ENCODE data around the gene ITPRIP. TPM values are rescaled to one million over a fixed set of nuclear protein-coding genes. Genes with fewer than 3 reads are reported as not detected.
A peak's percentile ranks its signal among the peaks of the same experiment; 100 is the strongest.

Gene ITPRIP
- total RNA-seq, 2 donors from 2014 or later = 42.1 to 63.0 TPM

DNA sequence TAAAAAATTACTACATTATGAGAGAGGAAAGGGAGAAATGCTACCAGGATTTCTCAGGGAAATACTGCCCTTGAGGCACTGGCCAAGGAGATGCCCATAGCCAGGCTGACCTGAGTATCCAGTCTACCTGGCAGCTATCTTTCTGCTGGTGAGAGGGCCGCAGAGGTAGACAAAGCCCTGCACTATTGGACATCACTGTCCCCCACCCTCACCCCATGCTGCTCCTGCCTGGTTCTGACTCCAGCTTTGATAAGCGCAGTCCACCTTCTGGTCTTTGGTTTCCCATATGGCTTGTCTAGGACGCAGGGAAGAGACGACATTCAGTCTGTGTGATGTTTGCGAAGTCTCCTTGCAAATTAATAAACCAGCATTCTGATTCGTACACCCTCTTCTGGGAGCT, 3.7 kb downstream of the ITPRIP start:
- Mint-ChIP-seq H3K27me3 (no peaks in the 10 kb centered on the region), H3K27ac (peak overlapping the region; percentile 98 to 99), H3K9me3 (no peaks in the 10 kb centered on the region), H3K4me1 (ENCODE audit: low read depth in 2 of 2) (peaks cover 61 to 70% of the 10 kb centered on the region in 2 donors), H3K4me3 (peak overlapping the region; percentile 91), H3K36me3 (peaks cover 6% of the 10 kb centered on the region)
- ATAC-seq (no peak), DNase-seq (ENCODE audit: low spot score) (no peak)

DNA sequence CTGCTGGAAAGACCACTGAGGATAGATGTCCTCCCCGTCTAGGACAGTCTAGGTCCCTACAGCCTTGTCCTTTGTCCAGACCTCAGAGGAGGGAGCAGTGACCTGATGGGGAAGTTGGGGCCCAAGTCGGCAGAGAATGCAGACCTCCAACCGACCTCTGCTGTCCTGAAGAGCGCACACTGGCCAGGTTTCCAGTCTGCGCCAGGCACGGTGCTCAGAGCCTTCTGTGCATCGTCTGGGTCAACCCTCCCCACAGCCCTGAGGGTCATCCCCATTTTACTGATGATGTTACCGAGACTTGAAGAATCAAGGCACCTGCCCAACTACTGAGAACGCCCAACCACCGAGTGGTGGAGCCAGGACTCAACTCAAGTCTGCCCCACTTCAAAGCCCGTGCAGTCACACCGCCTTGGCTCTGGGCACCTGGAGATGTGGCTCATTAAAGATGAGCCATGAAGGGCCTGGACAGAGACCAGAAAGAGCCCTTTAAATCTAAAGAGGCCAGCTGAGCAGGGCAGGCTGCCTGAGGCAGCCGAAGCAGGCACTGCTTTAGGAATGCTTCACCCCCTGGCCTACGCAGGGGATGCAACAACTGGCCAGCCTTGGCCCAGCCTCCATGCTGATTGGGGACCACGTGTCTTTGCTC, 4.4 kb downstream of the ITPRIP start:
- Mint-ChIP-seq H3K27me3 (no peaks in the 10 kb centered on the region), H3K4me1 (ENCODE audit: low read depth in 2 of 2) (peaks cover 62 to 71% of the 10 kb centered on the region in 2 donors), H3K4me3 (peak overlapping the region; percentile 77), H3K36me3 (peaks cover 6% of the 10 kb centered on the region), H3K27ac (peak overlapping the region; percentile 86 to 99), H3K9me3 (no peaks in the 10 kb centered on the region)
- ATAC-seq (no peak), DNase-seq (ENCODE audit: low spot score) (no peak)

DNA sequence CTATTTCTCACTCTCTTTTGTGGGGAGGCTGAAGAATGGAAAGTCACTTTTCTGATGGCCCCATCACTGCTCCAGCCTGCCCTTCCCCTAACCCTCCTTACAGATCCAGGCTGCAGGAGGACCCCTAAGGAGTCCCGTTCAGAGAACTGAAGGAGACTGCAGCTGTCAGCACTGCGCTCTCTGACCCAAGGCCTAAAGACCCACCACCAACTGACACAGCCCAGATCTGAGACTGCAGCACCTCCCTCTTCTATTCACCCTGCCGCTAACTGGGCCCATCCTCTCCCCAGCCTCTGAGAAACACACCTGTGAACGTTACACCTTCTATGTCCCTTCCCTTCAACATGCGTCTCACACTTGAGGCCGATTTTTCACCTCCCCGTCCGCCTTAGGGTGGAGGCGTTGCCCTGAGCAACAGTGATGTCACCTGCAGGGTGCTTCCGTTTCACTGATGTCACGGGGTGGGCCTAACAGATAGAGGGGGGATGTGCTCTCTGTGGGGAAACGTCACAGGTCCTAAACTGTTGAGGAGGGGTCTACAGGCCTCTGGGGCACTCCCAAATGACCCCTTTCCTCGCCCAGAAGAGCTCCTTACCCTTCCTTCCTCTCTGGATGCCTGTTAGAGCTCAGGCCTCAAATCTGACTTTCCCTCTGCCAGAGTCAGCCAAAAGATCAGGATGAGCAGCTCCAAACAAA, 5.1 kb downstream of the ITPRIP start:
- peak overlapping the region; percentile 77 for H3K4me3 Mint-ChIP-seq
- H3K4me1 Mint-ChIP-seq (ENCODE audit: low read depth in 2 of 2) = peaks cover 69 to 75% of the 10 kb centered on the region in 2 donors
- H3K36me3 Mint-ChIP-seq = peaks cover 6% of the 10 kb centered on the region
- no peaks in the 10 kb centered on the region for H3K27me3 Mint-ChIP-seq
- peak; percentile 66 for DNase-seq (ENCODE audit: low spot score)
- H3K27ac Mint-ChIP-seq = peak overlapping the region; percentile 86 to 99
- ATAC-seq = peak in 1 of 2 donors; percentile 11
- H3K9me3 Mint-ChIP-seq = no peaks in the 10 kb centered on the region

DNA sequence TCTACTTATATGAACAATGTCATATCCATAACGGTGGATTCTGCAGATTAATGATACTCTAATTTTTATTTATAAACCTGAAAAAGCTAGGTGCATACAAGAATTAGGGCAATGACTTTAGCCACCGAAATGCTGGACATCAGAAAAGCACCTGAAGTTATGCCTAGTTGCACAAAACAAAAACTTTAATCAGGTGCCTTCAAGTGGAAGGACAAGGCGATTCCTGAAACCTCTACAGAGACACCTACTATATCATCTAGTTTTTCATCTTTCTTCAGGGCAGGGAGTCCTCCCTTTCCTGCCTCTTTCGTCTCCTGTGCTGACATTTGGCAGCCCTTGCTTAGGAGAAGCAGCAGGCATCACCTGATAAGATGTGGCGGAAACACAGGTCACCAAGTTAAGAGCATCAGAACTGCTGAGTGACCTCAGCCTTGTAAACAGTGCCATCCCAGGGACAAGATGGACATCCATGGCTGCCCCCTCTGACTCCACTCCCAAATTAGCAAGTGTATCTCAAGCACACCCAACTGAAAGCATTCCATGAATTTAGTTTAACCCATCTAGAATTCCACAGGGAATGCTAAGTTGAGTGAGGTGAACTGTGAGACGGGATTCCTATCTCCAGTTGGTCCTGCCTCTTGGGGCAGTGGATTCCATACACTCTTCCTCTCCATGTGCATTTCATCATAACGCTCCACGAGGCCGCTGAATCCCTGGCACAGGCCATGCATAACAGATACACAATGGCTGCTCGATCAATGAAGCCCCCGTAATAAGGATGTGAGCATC, 5.8 kb downstream of the ITPRIP start:
- Mint-ChIP-seq H3K27ac (peak overlapping the region; percentile 86 to 99), H3K4me1 (ENCODE audit: low read depth in 2 of 2) (peaks cover 76 to 82% of the 10 kb centered on the region in 2 donors), H3K36me3 (peaks cover 6% of the 10 kb centered on the region), H3K9me3 (no peaks in the 10 kb centered on the region), H3K4me3 (peak overlapping the region; percentile 77), H3K27me3 (no peaks in the 10 kb centered on the region)
- DNase-seq (ENCODE audit: low spot score) (no peak), ATAC-seq (no peak)

DNA sequence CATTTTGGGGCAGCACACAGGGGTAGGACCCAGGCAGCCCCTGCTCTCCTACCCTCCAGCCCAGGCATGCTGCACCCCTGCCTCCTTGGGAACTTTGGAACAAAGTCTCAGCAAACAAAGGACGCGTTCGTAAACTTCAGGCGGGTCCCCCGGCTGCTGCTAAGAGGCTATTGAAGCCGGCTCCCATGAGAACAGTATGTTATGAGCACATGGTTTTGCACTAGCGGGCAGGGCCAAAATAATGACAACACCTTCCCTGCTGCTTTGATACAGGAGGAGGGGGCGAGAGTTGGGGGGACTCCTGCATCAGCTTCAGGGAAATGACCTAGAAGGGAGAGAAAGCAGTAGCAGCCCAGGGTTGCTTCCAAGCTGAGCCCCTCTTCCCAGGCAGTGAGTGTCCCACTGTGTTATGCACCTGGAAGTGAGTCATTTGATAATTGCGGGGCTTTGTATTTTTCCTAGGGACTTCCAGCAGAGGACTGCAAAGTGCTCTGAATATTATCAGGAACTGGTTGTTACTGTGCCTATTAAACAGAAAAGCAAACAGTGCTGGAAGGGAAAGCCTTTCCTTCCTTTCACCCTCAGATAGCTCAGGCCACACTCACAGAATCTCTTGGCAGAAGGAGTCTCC, 6.9 kb downstream of the ITPRIP start:
- Mint-ChIP-seq H3K27ac (peak overlapping the region; percentile 93 to 99), H3K4me1 (ENCODE audit: low read depth in 2 of 2) (peaks cover 80 to 88% of the 10 kb centered on the region in 2 donors), H3K4me3 (no peak overlapping the region), H3K27me3 (no peaks in the 10 kb centered on the region), H3K9me3 (no peaks in the 10 kb centered on the region), H3K36me3 (no peaks in the 10 kb centered on the region)
- DNase-seq (ENCODE audit: low spot score) (no peak), ATAC-seq (no peak)

DNA sequence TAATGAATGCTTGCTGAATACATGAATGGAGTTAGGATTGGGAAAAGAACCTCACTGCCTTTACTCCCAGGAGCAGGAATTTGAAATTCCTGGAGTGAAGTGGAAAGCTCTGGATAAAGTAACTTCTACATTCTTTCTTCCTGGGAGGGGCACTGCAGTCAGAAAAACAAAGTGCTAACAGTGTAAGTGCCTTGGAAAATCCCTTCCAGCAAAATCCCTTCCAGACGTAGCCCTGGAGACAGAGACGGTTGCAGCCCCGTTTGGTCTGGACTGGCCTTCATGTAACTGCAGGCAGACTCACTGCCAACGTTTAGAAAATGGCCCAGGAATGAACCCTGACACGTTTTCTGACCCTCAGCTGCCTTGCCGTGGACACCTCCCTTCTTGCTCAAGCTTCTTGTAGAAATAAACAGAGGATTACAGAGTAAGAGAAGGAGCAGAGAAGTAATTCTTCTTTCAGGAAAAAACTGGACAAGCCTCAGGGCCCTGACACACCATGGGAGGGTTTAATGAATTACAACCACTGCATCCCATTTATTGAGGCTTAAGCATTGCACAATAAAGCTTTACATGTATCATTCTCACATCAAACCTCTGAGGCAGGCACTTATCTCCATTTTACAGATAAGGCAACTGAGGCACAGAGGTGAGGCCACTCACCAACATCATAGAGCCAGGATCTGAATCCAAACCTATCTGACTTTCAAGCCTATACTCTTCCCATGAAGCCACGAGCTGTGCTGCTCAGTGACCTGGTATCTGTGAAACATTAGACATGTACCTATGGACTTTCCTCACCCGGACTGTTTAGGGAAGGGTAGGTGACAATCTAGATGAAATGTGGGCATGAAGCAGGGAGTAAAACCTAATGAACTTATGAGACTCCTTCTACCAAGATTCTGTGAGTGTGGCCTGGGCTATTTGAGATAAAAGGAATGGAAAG, 7.8 kb downstream of the ITPRIP start:
- H3K36me3 Mint-ChIP-seq = no peaks in the 10 kb centered on the region
- no peaks in the 10 kb centered on the region for H3K27me3 Mint-ChIP-seq
- peaks cover 80 to 87% of the 10 kb centered on the region in 2 donors for H3K4me1 Mint-ChIP-seq (ENCODE audit: low read depth in 2 of 2)
- ATAC-seq = no peak
- H3K27ac Mint-ChIP-seq = peak overlapping the region; percentile 93 to 99
- no peak for DNase-seq (ENCODE audit: low spot score)
- peak overlapping the region; percentile 83 for H3K4me3 Mint-ChIP-seq
- no peaks in the 10 kb centered on the region for H3K9me3 Mint-ChIP-seq

DNA sequence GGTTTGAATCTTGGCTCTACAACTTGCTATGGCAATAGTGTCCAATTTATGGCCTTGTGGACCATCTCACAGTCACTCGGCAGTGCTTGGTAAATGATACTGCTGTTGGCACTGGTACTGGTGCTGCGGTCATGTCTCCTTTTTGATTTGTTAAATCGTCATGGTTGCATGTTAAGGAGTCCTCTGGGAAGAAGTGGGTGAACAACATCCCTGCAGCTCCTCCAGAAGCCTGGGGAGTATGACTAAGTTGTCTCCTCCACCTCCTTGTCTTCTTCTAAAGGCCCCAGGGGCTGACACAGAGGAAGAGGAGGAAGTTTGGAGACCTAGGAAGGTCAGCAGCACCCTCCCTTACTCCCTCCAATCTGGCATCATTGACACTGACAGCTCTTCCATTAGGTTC, 8.5 kb downstream of the ITPRIP start:
- peaks cover 82 to 87% of the 10 kb centered on the region in 2 donors for H3K4me1 Mint-ChIP-seq (ENCODE audit: low read depth in 2 of 2)
- H3K4me3 Mint-ChIP-seq = peak overlapping the region; percentile 83
- ATAC-seq (no peak), DNase-seq (ENCODE audit: low spot score) (no peak)
- H3K27ac Mint-ChIP-seq = peak overlapping the region; percentile 93 to 99
- H3K9me3 Mint-ChIP-seq = no peaks in the 10 kb centered on the region
- H3K27me3 Mint-ChIP-seq = no peaks in the 10 kb centered on the region
- no peaks in the 10 kb centered on the region for H3K36me3 Mint-ChIP-seq

DNA sequence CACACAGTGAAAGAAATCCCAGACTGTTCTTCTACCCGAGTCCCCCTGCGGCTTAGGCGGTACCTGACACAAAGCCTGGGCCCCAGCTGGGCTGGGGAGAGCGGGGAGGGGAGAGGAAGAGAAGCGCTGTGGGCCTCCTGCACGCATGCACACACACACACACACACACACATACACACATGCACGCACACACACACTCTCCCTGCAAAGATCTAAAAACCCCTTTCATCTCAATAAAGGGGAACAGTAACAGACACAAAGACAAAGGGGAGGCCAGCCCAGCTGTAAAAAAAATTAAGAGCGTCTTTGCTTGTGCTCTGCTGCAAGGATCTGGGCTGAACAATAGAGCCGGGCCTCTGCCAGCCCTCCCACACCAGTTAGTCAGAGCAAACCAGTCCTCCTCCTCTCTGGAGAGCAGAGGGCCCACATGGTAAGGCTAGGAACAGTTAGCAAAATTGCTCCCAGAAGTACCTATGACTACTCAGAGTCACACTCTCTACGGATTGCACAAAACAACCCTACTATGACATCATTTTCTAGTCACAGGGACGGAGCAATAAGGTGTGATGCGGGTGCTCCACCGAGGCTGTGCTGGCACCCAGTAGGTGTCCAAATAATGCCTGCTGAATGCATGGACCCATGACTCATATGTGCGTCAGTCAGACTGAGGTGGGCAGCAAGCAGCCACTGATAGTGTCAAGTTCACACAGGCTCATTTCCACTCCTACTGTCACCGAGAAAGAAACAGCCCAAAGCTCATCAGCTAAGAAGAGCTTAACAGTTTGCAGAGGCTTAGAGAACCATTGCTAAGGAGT, 9.2 kb downstream of the ITPRIP start:
- ATAC-seq (peak; percentile 94 to 95), DNase-seq (ENCODE audit: low spot score) (peak; percentile 93)
- Mint-ChIP-seq H3K4me1 (ENCODE audit: low read depth in 2 of 2) (peaks cover 89% of the 10 kb centered on the region in 2 donors), H3K4me3 (peak overlapping the region; percentile 83), H3K36me3 (no peaks in the 10 kb centered on the region), H3K9me3 (no peaks in the 10 kb centered on the region), H3K27ac (peak overlapping the region; percentile 93 to 99), H3K27me3 (no peaks in the 10 kb centered on the region)

DNA sequence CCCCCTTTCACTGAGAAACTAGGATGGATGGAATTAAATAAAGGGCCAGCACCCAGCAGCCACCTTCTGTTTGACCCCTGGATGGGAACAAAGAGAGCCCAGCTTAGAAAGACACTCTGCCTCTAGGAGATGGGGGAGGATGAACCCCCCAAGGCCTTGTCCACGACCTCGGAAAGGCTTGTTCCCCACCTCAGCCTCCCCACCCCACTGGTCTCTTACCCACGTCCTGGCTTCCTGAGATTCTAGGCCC, 9.7 kb downstream of the ITPRIP start:
- DNase-seq (ENCODE audit: low spot score) (no peak), ATAC-seq (no peak)
- H3K4me1 Mint-ChIP-seq (ENCODE audit: low read depth in 2 of 2) = peaks cover 89 to 91% of the 10 kb centered on the region in 2 donors
- no peaks in the 10 kb centered on the region for H3K9me3 Mint-ChIP-seq
- no peaks in the 10 kb centered on the region for H3K27me3 Mint-ChIP-seq
- no peaks in the 10 kb centered on the region for H3K36me3 Mint-ChIP-seq
- peak overlapping the region; percentile 83 for H3K4me3 Mint-ChIP-seq
- peak overlapping the region; percentile 93 to 99 for H3K27ac Mint-ChIP-seq

DNA sequence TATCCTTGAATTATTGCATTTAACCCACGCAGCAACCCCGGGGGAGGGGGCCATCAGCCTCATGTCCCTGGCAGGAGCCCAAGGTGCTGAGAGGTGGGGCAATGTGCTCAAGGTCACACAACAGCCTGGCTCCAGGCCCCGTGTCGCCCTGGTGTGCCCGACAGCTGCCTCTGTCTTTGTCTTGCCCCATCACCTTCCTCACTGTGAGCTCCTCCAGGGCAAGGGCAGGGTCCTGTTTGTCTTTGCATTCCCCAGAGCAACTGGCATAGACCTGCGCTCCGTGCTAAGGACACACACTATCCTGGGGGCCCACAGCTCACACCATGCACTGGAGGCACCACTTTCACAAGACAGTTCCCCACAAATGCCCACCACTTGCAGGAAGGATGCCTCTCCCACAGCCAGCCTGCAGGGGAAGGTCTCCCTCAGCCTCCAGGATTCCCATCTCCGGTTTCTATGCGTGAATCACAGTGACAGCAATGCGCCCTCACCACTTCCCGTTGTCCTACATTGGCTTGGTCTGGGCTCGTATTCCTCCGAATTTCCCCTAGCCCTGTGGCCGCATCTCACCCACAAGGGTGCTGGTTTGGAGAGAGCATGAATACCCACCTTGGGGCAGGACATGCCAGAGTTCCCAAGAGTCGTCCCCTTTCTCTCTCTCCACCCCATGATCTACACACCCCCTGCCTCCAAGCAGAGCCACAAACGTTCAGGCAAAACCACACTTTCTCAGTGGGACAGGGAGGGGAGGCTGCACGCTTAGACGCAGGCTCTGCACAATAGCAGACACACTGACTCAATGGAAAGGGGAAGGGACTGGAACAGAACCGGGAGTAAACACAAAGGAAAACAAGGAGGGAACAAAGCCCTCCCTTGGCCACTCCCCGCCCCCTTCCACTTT, 10.3 kb downstream of the ITPRIP start:
- peaks cover 85 to 90% of the 10 kb centered on the region in 2 donors for H3K4me1 Mint-ChIP-seq (ENCODE audit: low read depth in 2 of 2)
- H3K4me3 Mint-ChIP-seq = peak overlapping the region; percentile 83
- peak overlapping the region; percentile 93 to 99 for H3K27ac Mint-ChIP-seq
- H3K9me3 Mint-ChIP-seq = no peaks in the 10 kb centered on the region
- no peaks in the 10 kb centered on the region for H3K36me3 Mint-ChIP-seq
- DNase-seq (ENCODE audit: low spot score) (no peak), ATAC-seq (no peak)
- H3K27me3 Mint-ChIP-seq = no peaks in the 10 kb centered on the region

DNA sequence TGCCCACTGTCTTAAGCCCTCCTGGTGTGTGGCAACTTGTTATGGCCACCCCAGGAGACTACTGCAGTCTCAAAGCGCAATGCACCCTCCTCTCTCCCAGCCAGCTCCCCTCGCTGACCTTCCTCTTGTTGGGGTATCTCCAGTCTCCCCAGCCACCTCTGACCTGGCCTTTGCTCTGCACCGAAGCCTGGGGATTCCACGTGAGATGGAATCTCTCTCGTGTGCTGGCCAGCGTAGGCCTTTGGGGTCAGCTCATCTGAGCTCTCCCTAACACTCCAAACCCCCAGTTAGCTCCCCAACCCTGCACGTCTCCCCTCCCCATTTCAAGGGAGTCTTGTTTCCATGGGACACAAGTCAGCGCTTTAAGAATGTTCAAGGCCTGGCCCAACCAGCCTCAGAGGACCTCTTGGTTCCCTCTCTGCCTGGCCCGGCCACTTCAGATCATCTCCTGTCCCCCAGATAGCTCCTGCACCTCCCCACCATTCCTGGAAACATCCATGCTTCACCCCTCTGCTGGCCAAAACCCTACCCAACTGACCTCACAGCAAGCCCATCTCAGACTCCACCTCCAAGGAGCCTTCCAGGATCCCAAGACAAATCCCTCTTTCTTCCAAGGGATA, 11.2 kb downstream of the ITPRIP start:
- H3K4me1 Mint-ChIP-seq (ENCODE audit: low read depth in 2 of 2) = peaks cover 87 to 93% of the 10 kb centered on the region in 2 donors
- no peaks in the 10 kb centered on the region for H3K9me3 Mint-ChIP-seq
- no peak for ATAC-seq
- peak overlapping the region; percentile 93 to 99 for H3K27ac Mint-ChIP-seq
- DNase-seq (ENCODE audit: low spot score) = no peak
- no peaks in the 10 kb centered on the region for H3K27me3 Mint-ChIP-seq
- peak overlapping the region; percentile 83 for H3K4me3 Mint-ChIP-seq
- no peaks in the 10 kb centered on the region for H3K36me3 Mint-ChIP-seq

Measured in natural killer cell treated with Interleukin-12 subunit alpha and Interleukin-12 subunit beta and Interleukin-15 and Interleukin-18, amount 100 ng/mL, for 72 hours (primary cell).